Measurements from ENCODE around the gene CADM4. TPM values are rescaled to one million over a fixed set of nuclear protein-coding genes. Genes with fewer than 3 reads are reported as not detected.

CADM4 gene
- total and polyA plus RNA-seq, 9 of the 15 experiments (the other 6 are each of a cell fraction or from before 2014, with no cell fraction given) = 0.03 to 4.6 (median 1.3) TPM

DNA sequence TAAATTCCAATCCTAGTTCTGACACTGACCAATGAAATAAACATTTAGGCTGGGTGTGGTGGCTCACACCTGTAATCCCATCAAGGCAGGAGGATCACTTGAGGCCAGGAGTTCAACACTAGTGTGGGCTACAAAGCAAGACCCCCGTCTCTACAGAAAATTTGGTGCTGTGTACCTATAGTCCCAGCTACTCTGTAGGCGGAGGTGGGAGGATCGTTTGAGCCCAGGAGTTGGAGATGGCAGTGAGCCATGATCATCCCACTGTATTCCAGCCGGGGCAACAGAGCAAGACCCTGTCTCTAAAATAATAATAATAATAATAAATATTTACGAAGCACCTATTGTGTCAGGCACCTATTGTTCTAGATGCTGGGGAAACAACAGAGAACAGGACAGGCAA lies 50.4 kb downstream of the CADM4 start:
- WGBS (ENCODE audit: insufficient coverage, low coverage, missing lambda C conversion rate) = 64% methylated on average over 5 of the region's 5 CpGs
- Histone ChIP-seq H3K9me3 (replicated peaks; ENCODE audit: control insufficient read depth, insufficient read depth, low read depth, low read length) (no peaks in the 10 kb centered on the region), H2AFZ (ENCODE audit: low read depth, low read length) (no peak overlapping the region), H3K27ac (ENCODE audit: extremely low read depth, low read depth, low read length) (no peak overlapping the region), H3K27me3 (ENCODE audit: control insufficient read depth in 2 of 2, insufficient read depth in 2 of 2, low read length in 2 of 2) (no peaks in the 10 kb centered on the region), H3K79me2 (ENCODE audit: control insufficient read depth, insufficient read depth, low read length) (peaks cover 1% of the 10 kb centered on the region; the same call in 1 of the 3 replicates), H4K20me1 (replicated peaks; ENCODE audit: control insufficient read depth, insufficient read depth, low read length) (no peaks in the 10 kb centered on the region), H3K36me3 (ENCODE audit: control insufficient read depth, insufficient read depth, low read length) (peaks cover 25% of the 10 kb centered on the region; the same call in 2 of the 3 replicates), H3K9me1 (ENCODE audit: control insufficient read depth, insufficient read depth, low read length) (no peaks in the 10 kb centered on the region), H3K4me2 (ENCODE audit: insufficient read depth, low read length) (no peak overlapping the region), H3K4me1 (replicated peaks in 1 of 2; ENCODE audit: control insufficient read depth in 2 of 2, insufficient read depth in 2 of 2, low read length in 2 of 2) (peaks cover 0 to 15% of the 10 kb centered on the region in 2 experiments; a peak in 2 of 5 replicates), H3K9ac (ENCODE audit: insufficient read depth in 1 of 2, low read depth in 2 of 2, low read length in 2 of 2) (no peak overlapping the region), H3K4me3 (no peak overlapping the region)
- ATAC-seq (no peak), FAIRE-seq (no peak), DNase-seq (ENCODE audit: extremely low read depth in 1 of 4, low spot score in 3 of 4) (no peak)
- in situ Hi-C loops (cut with MboI) (no loop called here), intact Hi-C loops (cut with micrococcal nuclease) (no loop called here)
- CTCF ChIA-PET (ENCODE audit: low intra/inter-chr PET ratio) = no interaction called here
- POLR2A ChIA-PET = interaction anchor here (1.7 kb wide), 1 partner anchor 22 kb away, joined by 3 read pairs; no protein-coding TSS in a partner anchor
- BruUV-seq (replicated peaks) = no TSS peak
- TF ChIP-seq, protein P1, sequence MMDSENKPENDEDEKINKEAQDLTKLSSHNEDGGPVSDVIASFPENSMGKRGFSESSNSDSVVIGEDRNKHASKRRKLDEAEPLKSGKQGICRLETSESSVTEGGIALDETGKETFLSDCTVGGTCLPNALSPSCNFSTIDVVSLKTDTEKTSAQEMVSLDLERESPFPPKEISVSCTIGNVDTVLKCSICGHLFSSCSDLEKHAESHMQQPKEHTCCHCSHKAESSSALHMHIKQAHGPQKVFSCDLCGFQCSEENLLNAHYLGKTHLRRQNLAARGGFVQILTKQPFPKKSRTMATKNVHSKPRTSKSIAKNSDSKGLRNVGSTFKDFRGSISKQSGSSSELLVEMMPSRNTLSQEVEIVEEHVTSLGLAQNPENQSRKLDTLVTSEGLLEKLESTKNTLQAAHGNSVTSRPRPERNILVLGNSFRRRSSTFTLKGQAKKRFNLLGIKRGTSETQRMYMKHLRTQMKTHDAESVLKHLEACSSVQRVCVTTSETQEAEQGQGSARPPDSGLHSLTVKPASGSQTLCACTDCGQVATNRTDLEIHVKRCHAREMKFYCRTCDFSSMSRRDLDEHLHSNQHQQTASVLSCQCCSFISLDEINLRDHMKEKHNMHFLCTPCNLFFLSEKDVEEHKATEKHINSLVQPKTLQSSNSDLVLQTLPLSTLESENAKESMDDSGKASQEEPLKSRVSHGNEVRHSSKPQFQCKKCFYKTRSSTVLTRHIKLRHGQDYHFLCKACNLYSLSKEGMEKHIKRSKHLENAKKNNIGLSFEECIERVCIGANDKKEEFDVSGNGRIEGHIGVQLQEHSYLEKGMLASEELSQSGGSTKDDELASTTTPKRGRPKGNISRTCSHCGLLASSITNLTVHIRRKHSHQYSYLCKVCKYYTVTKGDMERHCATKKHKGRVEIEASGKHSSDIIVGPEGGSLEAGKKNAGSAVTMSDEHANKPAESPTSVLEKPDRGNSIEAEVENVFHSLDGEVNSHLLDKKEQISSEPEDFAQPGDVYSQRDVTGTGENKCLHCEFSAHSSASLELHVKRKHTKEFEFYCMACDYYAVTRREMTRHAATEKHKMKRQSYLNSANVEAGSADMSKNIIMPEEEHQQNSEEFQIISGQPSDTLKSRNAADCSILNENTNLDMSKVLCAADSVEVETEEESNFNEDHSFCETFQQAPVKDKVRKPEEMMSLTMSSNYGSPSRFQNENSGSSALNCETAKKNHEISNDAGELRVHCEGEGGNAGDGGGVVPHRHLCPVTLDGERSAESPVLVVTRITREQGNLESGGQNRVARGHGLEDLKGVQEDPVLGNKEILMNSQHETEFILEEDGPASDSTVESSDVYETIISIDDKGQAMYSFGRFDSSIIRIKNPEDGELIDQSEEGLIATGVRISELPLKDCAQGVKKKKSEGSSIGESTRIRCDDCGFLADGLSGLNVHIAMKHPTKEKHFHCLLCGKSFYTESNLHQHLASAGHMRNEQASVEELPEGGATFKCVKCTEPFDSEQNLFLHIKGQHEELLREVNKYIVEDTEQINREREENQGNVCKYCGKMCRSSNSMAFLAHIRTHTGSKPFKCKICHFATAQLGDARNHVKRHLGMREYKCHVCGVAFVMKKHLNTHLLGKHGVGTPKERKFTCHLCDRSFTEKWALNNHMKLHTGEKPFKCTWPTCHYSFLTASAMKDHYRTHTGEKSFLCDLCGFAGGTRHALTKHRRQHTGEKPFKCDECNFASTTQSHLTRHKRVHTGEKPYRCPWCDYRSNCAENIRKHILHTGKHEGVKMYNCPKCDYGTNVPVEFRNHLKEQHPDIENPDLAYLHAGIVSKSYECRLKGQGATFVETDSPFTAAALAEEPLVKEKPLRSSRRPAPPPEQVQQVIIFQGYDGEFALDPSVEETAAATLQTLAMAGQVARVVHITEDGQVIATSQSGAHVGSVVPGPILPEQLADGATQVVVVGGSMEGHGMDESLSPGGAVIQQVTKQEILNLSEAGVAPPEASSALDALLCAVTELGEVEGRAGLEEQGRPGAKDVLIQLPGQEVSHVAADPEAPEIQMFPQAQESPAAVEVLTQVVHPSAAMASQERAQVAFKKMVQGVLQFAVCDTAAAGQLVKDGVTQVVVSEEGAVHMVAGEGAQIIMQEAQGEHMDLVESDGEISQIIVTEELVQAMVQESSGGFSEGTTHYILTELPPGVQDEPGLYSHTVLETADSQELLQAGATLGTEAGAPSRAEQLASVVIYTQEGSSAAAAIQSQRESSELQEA (IDR thresholded peaks at IDR 0.05; ENCODE audit: low read depth) = no peak
- TF ChIP-seq PRPF4 (IDR thresholded peaks at IDR 0.05; ENCODE audit: insufficient read depth, low read depth, low read length, poor library complexity, severe bottlenecking) (no peak), ILF3 (IDR thresholded peaks at IDR 0.05; ENCODE audit: borderline replicate concordance) (no peak), KHSRP (IDR thresholded peaks at IDR 0.05) (no peak), TAF7 (tag; IDR thresholded peaks at IDR 0.05) (no peak), ZNF511 (CRISPR knock-in tag; IDR thresholded peaks at IDR 0.05) (no peak), ZNF695 (CRISPR knock-in tag; IDR thresholded peaks at IDR 0.05) (no peak), TSHZ1 (CRISPR knock-in tag; IDR thresholded peaks at IDR 0.05) (no peak), ZNF263 (CRISPR knock-in tag; IDR thresholded peaks at IDR 0.05; ENCODE audit: borderline replicate concordance) (no peak), ZNF75A (CRISPR knock-in tag; IDR thresholded peaks at IDR 0.05) (no peak)
